Measurements from ENCODE around the gene HJV.

HJV gene

DNA sequence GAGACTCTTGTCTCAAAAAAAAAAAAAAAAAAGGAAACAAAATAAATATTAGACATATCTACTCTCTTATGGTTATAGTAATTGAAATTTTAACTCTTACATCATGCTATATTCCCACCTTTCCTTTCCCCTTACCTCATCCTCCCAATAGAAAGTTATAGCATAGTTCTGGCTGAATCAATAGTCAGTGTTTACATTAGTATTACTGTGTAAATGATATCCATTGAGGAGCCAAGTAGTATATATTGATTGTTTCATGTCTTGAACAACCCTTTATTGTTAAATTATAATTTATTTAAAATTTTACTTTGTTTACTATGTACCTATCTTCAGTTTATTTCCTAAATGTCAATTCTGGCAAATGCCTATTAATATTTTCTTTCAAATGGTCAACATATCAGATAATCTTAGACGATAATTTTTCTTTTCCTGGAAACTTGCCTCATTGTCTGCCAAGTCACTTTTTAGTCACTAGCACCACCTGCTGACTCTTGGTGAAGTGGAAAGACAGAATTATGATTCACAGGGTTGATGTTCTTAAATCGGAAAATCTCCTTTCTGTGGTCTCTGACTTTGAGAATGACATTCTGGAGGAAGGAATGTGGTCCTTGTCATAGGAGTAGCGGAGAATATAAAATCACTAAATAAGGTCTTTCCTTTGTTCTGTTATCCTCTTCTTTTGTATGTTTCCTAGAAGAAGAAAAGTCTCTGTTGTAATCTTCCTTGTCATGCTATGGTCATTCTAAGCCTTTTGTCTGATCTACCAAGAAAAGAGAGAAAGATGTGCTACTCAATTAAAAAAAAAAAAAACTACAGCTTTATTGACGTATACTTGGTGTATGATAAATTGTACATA lies 8.6 kb downstream of the HJV start (continued):
- 0 out of 2 replicates have a peak, but pooled peaks have one; percentile 41 for TF ChIP-seq ZNF692 (tag by site-specific recombination; IDR thresholded peaks at IDR 0.05)
- TF ChIP-seq ZNF837 (tag by site-specific recombination; IDR thresholded peaks at IDR 0.05): no peak
- peak; percentile 57; the same call in 1 of the 2 replicates for TF ChIP-seq ZNF660 (tag by site-specific recombination; IDR thresholded peaks at IDR 0.05)
- peak; percentile 35; the same call in 1 of the 2 replicates for TF ChIP-seq SP7 (tag by site-specific recombination; IDR thresholded peaks at IDR 0.05)
- 0 out of 2 replicates have a peak, but pooled peaks have one; percentile 16 for TF ChIP-seq ZSCAN30 (tag by site-specific recombination; IDR thresholded peaks at IDR 0.05)
- TF ChIP-seq ZNF416 (tag by site-specific recombination; IDR thresholded peaks at IDR 0.05): no peak
- no peak for TF ChIP-seq ZNF510 (tag by site-specific recombination; IDR thresholded peaks at IDR 0.05; ENCODE audit: insufficient replicate concordance)
- no peak for TF ChIP-seq ZNF580 (tag by site-specific recombination; IDR thresholded peaks at IDR 0.05)
- no peak for TF ChIP-seq ATF2 (tag by site-specific recombination; IDR thresholded peaks at IDR 0.05; ENCODE audit: low read depth)
- no peak for TF ChIP-seq ZFHX2 (tag by site-specific recombination; conservative IDR thresholded peaks at IDR 0.05)
- TF ChIP-seq ZNF391 (tag by site-specific recombination; IDR thresholded peaks at IDR 0.05; ENCODE audit: borderline replicate concordance, low read depth): no peak
- no peak for TF ChIP-seq ZBTB1 (tag by site-specific recombination; IDR thresholded peaks at IDR 0.05)
- TF ChIP-seq WT1 (tag by site-specific recombination; IDR thresholded peaks at IDR 0.05): no peak
- TF ChIP-seq KLF7 (tag by site-specific recombination; IDR thresholded peaks at IDR 0.05; ENCODE audit: borderline replicate concordance): no peak
- TF ChIP-seq FEZF1 (tag by site-specific recombination; IDR thresholded peaks at IDR 0.05): no peak
- peak; percentile 39 for TF ChIP-seq ZNF394 (tag by site-specific recombination; IDR thresholded peaks at IDR 0.05; ENCODE audit: borderline replicate concordance)
- TF ChIP-seq KLF10 (tag by site-specific recombination; IDR thresholded peaks at IDR 0.05): peak; percentile 38; the same call in 1 of the 2 replicates
- no peak for TF ChIP-seq ZNF670 (tag by site-specific recombination; IDR thresholded peaks at IDR 0.05; ENCODE audit: low read depth)
- peak; percentile 51 for TF ChIP-seq ZNF629 (tag by site-specific recombination; IDR thresholded peaks at IDR 0.05)
- no peak for TF ChIP-seq ZNF704 (tag by site-specific recombination; IDR thresholded peaks at IDR 0.05)
- TF ChIP-seq, protein P1, sequence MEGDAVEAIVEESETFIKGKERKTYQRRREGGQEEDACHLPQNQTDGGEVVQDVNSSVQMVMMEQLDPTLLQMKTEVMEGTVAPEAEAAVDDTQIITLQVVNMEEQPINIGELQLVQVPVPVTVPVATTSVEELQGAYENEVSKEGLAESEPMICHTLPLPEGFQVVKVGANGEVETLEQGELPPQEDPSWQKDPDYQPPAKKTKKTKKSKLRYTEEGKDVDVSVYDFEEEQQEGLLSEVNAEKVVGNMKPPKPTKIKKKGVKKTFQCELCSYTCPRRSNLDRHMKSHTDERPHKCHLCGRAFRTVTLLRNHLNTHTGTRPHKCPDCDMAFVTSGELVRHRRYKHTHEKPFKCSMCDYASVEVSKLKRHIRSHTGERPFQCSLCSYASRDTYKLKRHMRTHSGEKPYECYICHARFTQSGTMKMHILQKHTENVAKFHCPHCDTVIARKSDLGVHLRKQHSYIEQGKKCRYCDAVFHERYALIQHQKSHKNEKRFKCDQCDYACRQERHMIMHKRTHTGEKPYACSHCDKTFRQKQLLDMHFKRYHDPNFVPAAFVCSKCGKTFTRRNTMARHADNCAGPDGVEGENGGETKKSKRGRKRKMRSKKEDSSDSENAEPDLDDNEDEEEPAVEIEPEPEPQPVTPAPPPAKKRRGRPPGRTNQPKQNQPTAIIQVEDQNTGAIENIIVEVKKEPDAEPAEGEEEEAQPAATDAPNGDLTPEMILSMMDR (tag by site-specific recombination; IDR thresholded peaks at IDR 0.05): peak; percentile 73
- TF ChIP-seq ZNF184 (tag by site-specific recombination; IDR thresholded peaks at IDR 0.05): 0 out of 2 replicates have a peak, but pooled peaks have one; percentile 17
- TF ChIP-seq ZNF2 (tag by site-specific recombination; IDR thresholded peaks at IDR 0.05): peak; percentile 35; the same call in 1 of the 2 replicates
- TF ChIP-seq MZF1 (tag by site-specific recombination; IDR thresholded peaks at IDR 0.05; ENCODE audit: borderline replicate concordance): 0 out of 2 replicates have a peak, but pooled peaks have one; percentile 19
- TF ChIP-seq ZNF223 (tag by site-specific recombination; IDR thresholded peaks at IDR 0.05): no peak
- TF ChIP-seq ZNF23 (tag by site-specific recombination; IDR thresholded peaks at IDR 0.05; ENCODE audit: borderline replicate concordance): no peak
- 0 out of 2 replicates have a peak, but pooled peaks have one; percentile 21 for TF ChIP-seq ZNF24 (tag by site-specific recombination; IDR thresholded peaks at IDR 0.05)
- TF ChIP-seq PRDM1 (tag by site-specific recombination; IDR thresholded peaks at IDR 0.05): no peak
- TF ChIP-seq KLF9 (tag by site-specific recombination; IDR thresholded peaks at IDR 0.05; ENCODE audit: low read depth): no peak
- TF ChIP-seq ZFP41 (tag by site-specific recombination; IDR thresholded peaks at IDR 0.05; ENCODE audit: borderline replicate concordance): no peak
- TF ChIP-seq ZNF624 (tag by site-specific recombination; IDR thresholded peaks at IDR 0.05): no peak
- no peak for TF ChIP-seq SP2 (tag by site-specific recombination; IDR thresholded peaks at IDR 0.05)
- TF ChIP-seq PBX3 (CRISPR knock-in tag; IDR thresholded peaks at IDR 0.05): no peak
